ENCODE data around the gene ZNF511. TPM values are rescaled to one million over a fixed set of nuclear protein-coding genes. Genes with fewer than 3 reads are reported as not detected.

The ZNF511 gene
- polyA plus RNA-seq, 1 experiment = 21.6 TPM

DNA sequence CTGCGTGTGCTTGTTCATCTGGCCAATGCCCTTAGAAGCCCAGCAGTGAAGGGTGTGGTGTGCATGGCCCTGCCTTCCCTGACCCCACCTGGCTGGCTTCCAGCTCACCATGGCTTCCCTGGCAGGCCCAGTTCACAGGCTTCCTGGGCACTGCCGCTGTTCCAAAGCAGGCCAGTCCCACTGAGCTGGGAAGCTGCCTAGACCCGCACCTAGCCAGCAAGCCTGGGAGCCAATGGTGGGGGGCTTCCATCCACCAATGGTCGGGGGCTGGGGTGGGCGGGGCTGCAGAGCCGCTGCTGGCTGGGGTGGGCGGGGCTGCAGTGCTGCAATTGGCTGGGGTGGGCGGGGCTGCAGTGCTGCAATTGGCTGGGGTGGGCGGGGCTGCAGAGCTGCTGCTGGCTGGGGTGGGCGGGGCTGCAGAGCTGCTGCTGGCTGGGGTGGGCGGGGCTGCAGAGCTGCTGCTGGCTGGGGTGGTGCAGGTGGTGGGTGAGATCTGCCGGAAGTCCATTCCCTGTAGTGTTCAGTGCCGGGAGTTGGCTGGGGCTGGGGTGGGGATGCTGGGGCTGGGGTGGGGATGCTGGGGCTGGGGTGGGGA is 15.6 kb downstream of the ZNF511 start:
- no peak for DNase-seq (ENCODE audit: low read depth, low spot score)
- H3K27me3 ChIP-seq (ENCODE audit: control insufficient read depth, insufficient read depth, low read length) = peaks cover 17% of the 10 kb centered on the region
- H3K27ac ChIP-seq (ENCODE audit: low read depth, low read length) = no peak overlapping the region
- ChIA-PET CTCF (interaction anchor here (0.6 to 1.7 kb wide), 5 partner anchors 10 to 466 kb away, joined by 3 read pairs; no protein-coding TSS in a partner anchor), POLR2A (interaction anchor here (0.6 kb wide), 1 partner anchor 31 kb away, joined by 5 read pairs; no protein-coding TSS in a partner anchor)
- peaks cover 7% of the 10 kb centered on the region for H3K9me3 ChIP-seq (ENCODE audit: control insufficient read depth, insufficient read depth, low read length)
- TF ChIP-seq, protein P1, sequence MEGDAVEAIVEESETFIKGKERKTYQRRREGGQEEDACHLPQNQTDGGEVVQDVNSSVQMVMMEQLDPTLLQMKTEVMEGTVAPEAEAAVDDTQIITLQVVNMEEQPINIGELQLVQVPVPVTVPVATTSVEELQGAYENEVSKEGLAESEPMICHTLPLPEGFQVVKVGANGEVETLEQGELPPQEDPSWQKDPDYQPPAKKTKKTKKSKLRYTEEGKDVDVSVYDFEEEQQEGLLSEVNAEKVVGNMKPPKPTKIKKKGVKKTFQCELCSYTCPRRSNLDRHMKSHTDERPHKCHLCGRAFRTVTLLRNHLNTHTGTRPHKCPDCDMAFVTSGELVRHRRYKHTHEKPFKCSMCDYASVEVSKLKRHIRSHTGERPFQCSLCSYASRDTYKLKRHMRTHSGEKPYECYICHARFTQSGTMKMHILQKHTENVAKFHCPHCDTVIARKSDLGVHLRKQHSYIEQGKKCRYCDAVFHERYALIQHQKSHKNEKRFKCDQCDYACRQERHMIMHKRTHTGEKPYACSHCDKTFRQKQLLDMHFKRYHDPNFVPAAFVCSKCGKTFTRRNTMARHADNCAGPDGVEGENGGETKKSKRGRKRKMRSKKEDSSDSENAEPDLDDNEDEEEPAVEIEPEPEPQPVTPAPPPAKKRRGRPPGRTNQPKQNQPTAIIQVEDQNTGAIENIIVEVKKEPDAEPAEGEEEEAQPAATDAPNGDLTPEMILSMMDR (IDR thresholded peaks at IDR 0.05; ENCODE audit: low read depth, low read length) = no peak
- peak overlapping the region; percentile 7; the same call in 1 of the 2 replicates for H3K4me3 ChIP-seq (ENCODE audit: low read depth, low read length)

DNA sequence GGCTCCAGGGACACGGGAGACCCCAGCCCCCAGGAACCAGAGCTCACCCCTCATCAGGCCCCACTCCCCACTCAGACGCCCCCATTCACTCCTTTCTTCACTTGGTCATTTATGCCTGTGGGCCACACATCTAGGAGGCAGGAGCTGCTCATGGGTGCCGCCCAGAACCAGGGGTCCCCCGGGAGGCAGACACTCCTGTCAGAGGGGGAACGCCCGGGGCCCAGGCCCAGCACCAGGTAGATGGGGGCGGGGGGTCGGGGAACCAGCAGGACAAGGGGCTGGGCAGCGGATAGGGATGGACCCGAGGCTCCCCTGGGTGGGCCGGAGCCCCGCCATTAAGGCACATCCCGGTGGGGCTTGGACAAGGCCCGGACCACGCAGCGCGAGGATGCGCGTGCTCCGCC is 16.1 kb downstream of the ZNF511 start:
- TF ChIP-seq, protein P1 (IDR thresholded peaks at IDR 0.05; ENCODE audit: low read depth, low read length) = no peak
- H3K9me3 ChIP-seq (ENCODE audit: control insufficient read depth, insufficient read depth, low read length) = peaks cover 7% of the 10 kb centered on the region
- no peak overlapping the region for H3K27ac ChIP-seq (ENCODE audit: low read depth, low read length)
- H3K27me3 ChIP-seq (ENCODE audit: control insufficient read depth, insufficient read depth, low read length) = peaks cover 17% of the 10 kb centered on the region
- POLR2A ChIA-PET = interaction anchor here (0.6 kb wide), 1 partner anchor 32 kb away, joined by 5 read pairs; no protein-coding TSS in a partner anchor
- peak overlapping the region; percentile 56; the same call in 1 of the 2 replicates for H3K4me3 ChIP-seq (ENCODE audit: low read depth, low read length)
- CTCF ChIA-PET = interaction anchor here (0.6 to 1.7 kb wide), 3 partner anchors 10 to 466 kb away, joined by 3 read pairs; no protein-coding TSS in a partner anchor
- DNase-seq (ENCODE audit: low read depth, low spot score) = no peak

DNA sequence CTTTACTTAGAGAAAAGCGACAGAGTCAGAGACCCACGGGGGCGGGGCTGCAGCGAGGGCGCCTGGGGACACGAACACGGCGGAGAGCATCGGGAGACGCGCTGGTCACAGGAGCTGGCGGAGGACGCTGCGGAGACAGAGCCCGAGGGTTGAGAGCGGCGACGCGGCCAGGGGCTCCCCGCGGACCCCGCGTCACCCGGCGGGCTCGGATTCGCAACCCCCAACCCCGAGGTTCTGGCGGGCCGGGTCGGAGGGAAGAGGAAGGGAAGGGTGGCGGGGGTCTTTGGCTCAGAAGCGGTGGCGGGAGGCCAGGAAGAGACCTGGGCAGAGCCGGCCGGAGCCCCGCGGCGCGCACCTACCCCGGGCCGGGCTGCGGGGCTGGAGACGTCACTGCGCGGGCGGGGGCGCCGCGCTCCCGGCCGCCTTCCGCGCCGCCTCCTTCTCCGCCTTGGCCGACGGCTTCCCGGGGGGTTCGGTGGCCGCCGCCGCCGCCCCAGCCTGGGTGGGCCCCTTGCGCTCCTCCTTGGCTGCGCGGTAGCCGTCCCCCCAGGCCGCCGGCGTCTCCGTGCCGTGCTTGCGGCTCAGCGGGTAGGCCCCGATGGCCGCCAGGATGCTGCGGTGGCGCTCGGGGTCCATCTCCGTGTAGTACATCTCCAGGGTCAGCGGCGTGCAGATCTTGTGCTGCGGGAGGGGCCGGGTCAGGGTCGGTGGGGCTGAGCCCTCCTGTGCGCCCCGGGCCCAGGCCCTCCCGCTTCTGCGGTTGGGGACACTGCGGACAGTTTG is 16.9 kb downstream of the ZNF511 start:
- H3K27ac ChIP-seq (ENCODE audit: low read depth, low read length) = no peak overlapping the region
- H3K9me3 ChIP-seq (ENCODE audit: control insufficient read depth, insufficient read depth, low read length) = peaks cover 4% of the 10 kb centered on the region
- TF ChIP-seq, protein P1 (IDR thresholded peaks at IDR 0.05; ENCODE audit: low read depth, low read length) = no peak
- ChIA-PET CTCF (no interaction called here), POLR2A (no interaction called here)
- DNase-seq (ENCODE audit: low read depth, low spot score) = no peak
- peak overlapping the region; percentile 56 for H3K4me3 ChIP-seq (ENCODE audit: low read depth, low read length)
- peaks cover 17% of the 10 kb centered on the region for H3K27me3 ChIP-seq (ENCODE audit: control insufficient read depth, insufficient read depth, low read length)

DNA sequence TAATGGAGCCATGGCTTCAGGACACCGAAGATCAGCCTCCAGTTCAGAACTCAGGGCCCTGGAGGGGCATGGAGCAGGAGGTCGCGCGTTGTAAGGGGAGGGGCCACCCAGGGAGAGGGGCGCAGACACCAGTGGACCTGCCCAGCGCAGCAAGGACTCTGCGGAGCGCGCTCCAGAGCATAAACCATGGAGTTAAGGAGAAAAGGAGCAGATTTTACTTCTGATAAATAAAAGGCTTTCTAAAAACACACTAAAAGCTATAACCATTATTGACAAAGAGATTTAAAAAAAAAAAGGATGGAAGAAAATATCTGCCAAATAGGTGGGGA is 17.5 kb downstream of the ZNF511 start:
- ChIA-PET POLR2A (no interaction called here), CTCF (no interaction called here)
- Histone ChIP-seq H3K27ac (ENCODE audit: low read depth, low read length) (no peak overlapping the region), H3K9me3 (ENCODE audit: control insufficient read depth, insufficient read depth, low read length) (no peaks in the 10 kb centered on the region; the same call in 1 of the 2 replicates), H3K27me3 (ENCODE audit: control insufficient read depth, insufficient read depth, low read length) (peaks cover 19% of the 10 kb centered on the region), H3K4me3 (ENCODE audit: low read depth, low read length) (peak overlapping the region; percentile 47)
- TF ChIP-seq, protein P1 (IDR thresholded peaks at IDR 0.05; ENCODE audit: low read depth, low read length) = no peak
- DNase-seq (ENCODE audit: low read depth, low spot score) = no peak
